AG10803 (cell line): ENCODE measurements around the gene ENTHD1.
"Not testable (repeated sequence)": the region's sequence is repeated elsewhere in the genome, so short reads cannot be mapped to it uniquely, and the experiment has no call there.

Experiments
- DNase-seq: peaks from one replicate; pipeline ENCODE4 v3.0.0; 2010; ENCODE audit warnings: low read depth
- H3K4me3 ChIP-seq: 2 replicates; pipeline ENCODE4 v1.5.1; 2011; ENCODE audit warnings: mild to moderate bottlenecking, low read length, control low read depth
- CTCF ChIP-seq: conservative IDR thresholded peaks from 2 replicates; pipeline ENCODE4 v1.5.1; 2011; ENCODE audit warnings: mild to moderate bottlenecking, low read length, control low read depth, inconsistent platforms

ENTHD1 gene

DNA sequence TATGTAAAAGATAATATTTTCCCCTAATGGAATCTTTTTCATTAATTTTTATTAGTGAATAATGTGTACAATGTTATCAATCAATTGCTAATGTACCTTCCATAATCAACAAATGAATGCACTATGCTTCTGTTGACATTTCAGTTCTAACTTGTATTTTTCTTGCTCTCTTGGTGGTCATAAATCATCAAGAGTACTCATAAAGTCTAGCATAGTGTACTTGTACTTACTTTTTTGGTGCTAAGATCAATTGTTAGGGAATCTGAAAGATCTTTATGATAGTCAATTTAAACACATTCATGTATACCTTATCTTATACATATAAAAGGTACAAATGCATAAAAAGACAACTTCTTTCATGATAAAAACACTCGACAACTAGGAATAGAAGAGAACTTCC is 10.5 kb downstream of the ENTHD1 start:
- no peak for TF ChIP-seq CTCF
- DNase-seq, result no peak
- H3K4me3 ChIP-seq, result no peak overlapping the region

GRCh38 chr22:39880722-39881121 is 12.8 kb downstream of the ENTHD1 start:
- no peak overlapping the region for H3K4me3 ChIP-seq
- no peak for DNase-seq
- no peak for TF ChIP-seq CTCF

- TF ChIP-seq CTCF, result no peak
- H3K4me3 ChIP-seq, result no peak overlapping the region
- DNase-seq, result no peak
Observed at GRCh38 chr22:39877079-39877845, 16.3 kb downstream of the ENTHD1 start.

- DNase-seq, H3K4me3 ChIP-seq: not testable (repeated sequence)
Observed at GRCh38 chr22:39875176-39875885, 18.2 kb downstream of the ENTHD1 start.

DNA sequence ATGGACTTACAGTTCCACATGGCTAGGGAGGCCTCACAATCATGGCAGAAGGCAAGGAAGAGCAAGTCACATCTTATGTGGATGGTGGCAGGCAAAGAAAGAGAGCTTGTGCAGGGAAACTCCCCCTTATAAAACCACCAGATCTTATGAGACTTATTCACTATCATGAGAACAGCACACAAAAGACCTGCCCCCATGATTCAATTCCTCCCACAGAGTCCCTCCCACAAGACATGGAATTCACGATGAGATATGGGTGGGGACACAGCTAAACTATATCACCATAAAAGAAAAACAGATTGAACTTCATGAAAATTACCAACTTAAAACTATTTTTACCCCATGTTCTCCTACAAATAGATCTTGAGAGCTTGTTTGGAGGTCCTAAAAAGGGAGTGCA is 19.6 kb downstream of the ENTHD1 start:
- no peak for TF ChIP-seq CTCF
- H3K4me3 ChIP-seq, result no peak overlapping the region

DNA sequence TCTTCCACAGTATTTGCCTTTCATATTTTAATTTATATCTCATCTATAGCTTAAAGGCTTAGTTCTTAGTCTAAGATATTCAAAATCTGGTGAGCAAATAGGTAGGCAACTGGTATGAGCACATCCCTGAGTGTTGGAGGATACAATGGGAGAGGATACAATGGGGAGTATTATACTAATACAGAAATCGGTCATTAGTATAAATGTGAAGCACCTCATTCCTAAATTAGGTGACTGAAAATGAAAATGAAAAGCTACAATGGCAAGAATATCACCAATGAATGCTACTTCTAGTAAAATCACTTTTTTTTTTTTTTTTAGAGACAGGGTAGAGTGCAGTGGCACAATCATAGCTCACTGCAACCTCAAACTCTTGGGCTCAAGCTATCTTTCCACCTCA is 21.0 kb downstream of the ENTHD1 start:
- no peak for DNase-seq
- no peak overlapping the region for H3K4me3 ChIP-seq
- no peak for TF ChIP-seq CTCF

More for the DNA sequence above, 19.6 kb downstream of the ENTHD1 start:
- no peak for DNase-seq

DNA sequence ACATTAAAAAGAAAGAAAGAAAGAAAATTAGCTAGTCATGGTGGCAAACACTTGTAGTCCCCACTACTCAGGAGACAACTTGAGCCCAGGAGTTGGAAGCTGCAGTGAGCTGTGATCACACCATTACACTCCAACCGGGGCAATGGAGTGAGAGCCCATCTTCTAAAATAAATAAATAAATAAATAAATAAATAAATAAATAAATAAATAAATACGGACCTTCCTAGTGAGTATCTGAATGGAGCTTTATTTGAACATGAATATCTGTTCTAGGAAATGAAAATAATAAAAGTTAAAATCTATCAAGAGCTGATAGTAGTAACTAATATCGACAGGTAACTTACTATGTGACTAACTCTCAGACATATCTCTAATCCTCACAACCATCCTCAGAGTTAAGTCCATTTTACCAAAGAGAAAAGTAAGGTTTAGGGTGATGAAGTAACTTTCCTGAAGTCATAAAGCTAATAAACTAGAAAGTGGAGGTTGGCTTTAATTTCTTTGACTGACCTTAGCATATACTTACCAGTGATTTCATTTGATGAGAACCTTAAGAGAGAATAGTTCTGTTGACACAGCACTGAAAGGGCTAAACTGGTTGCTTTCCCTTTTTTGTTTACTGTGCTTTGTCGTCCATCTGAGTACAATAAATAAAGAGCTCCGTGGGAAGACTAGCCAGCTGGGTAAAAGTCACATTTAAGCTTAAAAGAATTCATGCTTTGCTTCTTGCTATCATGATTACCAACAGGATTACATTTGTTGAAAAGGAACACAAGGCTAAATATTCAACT is 22.4 kb downstream of the ENTHD1 start:
- TF ChIP-seq CTCF, result no peak
- DNase-seq, result no peak
- no peak overlapping the region for H3K4me3 ChIP-seq

DNA sequence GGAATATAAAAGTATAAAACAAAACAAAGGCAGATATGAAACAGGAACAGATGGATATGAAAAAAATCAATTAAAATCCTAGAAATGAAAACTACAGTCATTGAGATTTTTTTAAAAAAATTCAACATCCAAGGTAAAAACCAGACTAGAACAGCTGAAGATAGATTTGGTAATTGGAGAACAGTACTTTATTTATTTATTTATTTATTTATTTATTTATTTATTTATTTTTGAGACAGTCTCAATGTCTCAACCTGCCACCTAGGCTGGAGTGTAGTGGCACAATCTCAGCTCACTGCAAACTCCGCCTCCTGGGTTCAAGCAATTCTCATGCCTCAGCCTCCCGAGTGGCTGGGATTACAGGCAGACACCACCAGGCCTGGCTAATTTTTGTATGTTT is 23.8 kb downstream of the ENTHD1 start:
- DNase-seq, H3K4me3 ChIP-seq: not testable (repeated sequence)
